ENCODE measurements around the gene SPRYD3. TPM values are rescaled to one million over a fixed set of nuclear protein-coding genes. Genes with fewer than 3 reads are reported as not detected.
A peak's percentile ranks its signal among the peaks of the same experiment; 100 is the strongest.
"Not testable (repeated sequence)": the region's sequence is repeated elsewhere in the genome, so short reads cannot be mapped to it uniquely, and the experiment has no call there.

The SPRYD3 gene
- total RNA-seq, 1 experiment from 2014 or later, result 16.7 TPM

GRCh38 chr12:53103860-53104305 lies 24.7 kb upstream of the SPRYD3 start:
- in situ Hi-C loops (cut with HindIII; ENCODE audit: low sequenced_read_pairs), result no loop called here
- DNase-seq (ENCODE audit: low spot score), result no peak

DNA sequence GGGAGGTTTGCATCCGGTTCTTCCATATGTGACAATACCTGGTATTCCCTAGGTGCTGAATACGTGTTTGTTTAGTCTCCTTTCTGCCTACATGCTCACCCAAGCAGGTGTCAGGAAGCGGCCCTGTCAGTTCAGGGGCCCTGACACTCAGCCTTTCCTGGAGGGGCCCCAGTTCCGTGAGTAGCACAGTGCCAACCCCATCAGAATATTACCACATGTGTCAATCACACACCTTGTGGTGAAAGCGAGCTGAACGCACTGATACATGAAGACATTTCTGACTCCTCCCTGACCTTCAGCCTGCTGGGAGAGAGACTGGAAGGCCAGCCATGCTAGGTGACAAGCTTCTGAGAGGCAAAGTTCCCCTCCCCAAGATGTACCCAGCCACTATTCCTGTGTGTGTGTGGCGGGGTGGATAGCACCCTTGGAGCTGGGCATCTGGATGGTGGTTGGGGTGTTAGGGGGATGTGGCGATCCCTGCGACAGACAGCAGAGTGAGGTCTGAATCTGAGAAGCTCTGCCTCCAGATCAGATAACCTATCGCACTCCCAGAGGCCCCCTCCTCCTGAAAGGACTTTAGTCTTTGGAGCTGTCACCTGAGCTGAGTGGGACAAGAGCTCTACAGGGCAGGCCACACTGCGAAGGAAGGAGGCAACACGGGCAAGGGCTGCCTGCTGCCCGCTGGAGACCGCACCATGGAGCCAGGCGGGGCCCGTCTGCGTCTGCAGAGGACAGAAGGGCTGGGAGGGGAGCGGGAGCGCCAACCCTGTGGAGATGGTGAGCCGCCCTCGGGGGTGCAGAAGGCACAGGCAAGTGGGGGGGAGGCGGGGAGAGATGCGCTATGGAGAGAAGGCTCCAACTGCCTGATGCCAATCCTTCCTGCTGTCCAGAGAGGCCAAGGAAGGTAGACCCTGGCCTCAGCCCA lies 24.0 kb upstream of the SPRYD3 start, which contains the start of gene SOAT2:
SOAT2 (plus strand) TSS at position 604 of the 925 bp plus-strand sequence; CDS start at position 696, 92 bp downstream.
- DNase-seq (ENCODE audit: low spot score), result no peak
- in situ Hi-C loops (cut with HindIII; ENCODE audit: low sequenced_read_pairs), result no loop called here

DNA sequence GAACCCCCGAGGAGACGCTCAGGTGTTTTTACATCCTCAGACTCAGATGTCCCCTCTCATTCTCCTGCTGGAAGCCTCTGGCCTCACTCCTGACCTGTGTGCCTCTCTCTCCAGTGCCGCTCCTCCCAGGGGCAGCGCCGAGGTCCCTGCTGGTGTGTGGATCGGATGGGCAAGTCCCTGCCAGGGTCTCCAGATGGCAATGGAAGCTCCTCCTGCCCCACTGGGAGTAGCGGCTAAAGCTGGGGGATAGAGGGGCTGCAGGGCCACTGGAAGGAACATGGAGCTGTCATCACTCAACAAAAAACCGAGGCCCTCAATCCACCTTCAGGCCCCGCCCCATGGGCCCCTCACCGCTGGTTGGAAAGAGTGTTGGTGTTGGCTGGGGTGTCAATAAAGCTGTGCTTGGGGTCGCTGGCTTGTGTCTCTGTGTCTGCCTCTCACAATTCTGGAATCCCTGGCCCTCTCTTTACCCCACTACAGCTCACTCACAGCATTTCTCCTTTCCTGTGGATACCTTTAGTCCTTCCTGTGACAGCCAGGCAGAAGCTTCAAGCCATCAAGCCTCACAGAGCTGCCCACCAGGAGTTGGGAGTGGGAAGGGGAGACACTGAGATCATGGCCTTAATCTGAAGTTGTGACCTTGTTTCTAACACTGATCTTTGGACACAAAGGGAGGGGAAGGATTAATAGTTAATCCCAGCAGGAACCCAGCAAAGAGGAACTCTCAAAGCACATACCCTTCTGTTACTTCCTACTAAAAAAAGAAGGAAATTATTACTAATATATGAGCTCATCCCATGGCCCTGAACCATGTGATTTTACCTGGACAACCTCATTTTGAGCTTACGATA lies 23.0 kb upstream of the SPRYD3 start:
- no peak for DNase-seq (ENCODE audit: low spot score)
- in situ Hi-C loops (cut with HindIII; ENCODE audit: low sequenced_read_pairs), result no loop called here

DNA sequence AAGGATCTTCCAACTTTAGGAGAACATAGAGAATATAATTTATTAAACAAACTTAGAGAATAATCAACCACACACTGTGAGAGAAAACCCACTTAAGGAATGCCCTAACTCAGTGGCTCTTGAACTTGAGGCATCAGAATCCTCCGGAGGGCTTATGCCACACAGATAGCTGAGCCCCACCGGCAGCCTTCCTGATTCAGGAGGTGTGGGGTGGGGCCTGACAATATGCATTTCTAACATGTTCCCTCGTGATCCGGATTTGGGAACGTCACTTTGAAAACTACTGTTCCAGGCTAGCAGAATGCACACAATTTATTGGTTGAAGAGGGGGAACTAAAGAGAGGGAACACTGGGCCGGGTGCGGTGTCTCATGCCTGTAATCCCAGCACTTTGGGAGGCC lies 22.1 kb upstream of the SPRYD3 start:
- in situ Hi-C loops (cut with HindIII; ENCODE audit: low sequenced_read_pairs), result no loop called here
- DNase-seq (ENCODE audit: low spot score), result no peak

DNA sequence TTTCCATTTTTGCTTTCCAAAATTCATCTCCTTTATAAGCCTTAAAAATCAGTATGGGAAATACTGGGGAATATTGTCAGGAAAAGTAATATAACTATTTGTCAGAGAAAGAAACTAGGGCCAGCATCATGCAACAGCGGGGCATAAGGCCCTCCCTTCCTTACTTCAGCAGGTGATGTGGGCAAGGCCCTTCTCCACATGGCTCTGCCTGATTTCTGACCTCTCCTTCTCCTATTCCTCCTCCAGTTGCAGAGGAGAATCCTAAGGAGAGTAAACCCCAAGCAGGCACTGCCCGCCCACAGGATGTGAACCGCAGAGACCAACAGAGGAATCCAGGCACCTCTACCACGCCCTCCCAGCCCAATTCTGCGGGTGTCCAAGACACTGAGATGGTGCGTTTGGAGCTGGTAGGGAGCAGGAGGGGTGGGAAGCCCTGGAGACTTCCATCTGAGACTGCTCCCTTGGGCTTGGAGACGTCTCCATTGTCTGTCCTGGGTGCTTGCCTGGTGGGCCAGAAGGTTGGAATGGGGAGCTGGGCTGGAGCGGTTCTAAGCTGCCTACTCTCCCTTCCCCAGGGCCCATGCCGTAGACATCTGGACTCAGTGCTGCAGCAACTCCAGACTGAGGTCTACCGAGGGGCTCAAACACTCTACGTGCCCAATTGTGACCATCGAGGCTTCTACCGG lies 21.4 kb upstream of the SPRYD3 start:
- in situ Hi-C loops (cut with HindIII; ENCODE audit: low sequenced_read_pairs), result no loop called here

DNA sequence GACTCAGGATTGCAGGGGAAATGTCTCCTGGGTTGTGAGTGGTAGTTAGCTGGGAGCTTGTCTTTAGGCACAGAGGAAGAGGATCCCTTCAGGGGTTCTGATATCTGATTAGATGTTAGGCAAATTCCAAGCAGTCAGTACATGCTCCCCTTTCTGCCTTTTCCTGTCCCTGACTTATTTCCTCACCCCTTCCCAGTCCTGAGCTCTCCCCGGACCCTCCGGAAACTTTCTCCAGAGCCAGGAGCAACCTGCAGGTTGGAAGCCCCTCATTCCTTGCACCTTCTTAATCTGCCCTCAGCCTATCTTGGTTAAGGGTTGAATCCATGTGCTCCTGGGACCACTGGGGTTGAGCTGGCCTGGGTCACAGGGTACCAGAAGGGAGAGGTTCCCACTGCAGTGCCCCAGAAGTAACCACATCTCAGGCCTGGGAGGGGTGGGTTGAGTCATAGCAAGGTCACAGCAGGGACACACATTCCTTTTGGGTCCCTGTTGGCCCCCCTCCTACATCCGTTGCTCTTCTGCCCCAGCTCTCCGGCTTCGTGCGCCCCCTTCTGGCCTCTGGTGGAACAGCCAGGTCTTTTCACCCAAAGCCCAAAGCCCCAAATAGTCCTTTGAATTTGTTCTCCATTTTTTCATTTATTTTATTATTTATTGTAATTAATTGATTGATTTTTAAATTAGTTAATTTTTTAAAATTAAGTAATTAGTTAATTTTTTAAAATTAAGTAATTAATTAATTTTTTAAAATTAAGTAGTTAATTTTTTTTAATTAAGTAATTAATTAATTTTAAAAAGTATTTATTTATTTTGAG lies 20.1 kb upstream of the SPRYD3 start:
- in situ Hi-C loops (cut with HindIII; ENCODE audit: low sequenced_read_pairs), result no loop called here
- DNase-seq (ENCODE audit: low spot score), result peak; percentile 82

More for the DNA sequence above, 21.4 kb upstream of the SPRYD3 start:
- DNase-seq (ENCODE audit: low spot score), result no peak

DNA sequence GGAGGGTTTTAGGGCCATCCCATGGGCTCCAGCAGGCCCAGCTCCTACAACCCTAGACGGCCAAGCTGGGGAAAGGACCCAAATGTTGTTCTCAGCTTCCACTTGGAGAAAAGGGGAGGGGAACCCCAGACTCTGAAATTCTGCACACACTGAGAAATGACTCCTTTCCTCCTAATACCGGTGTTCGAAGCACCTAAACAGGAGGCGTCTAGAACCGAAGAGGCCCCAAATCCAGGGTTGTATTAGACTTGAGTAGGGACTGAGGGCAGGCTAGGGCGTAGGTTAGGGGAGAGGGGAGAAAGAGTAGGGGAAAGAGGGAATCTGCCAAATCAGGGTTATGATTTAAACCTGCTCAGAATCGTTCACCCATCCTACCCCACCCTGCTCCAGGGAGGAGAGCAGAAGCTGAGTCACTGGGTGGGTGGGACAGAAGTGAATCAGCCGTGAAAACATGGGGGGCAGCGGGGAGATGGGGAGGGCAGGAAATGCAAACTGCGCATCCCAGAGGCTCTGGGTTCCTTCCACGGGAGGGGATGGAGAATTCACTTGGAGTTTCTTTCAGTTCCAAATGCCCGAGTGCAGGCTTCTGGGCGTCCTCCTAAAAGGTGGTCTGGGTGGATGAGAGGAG lies 19.3 kb upstream of the SPRYD3 start:
- no peak for DNase-seq (ENCODE audit: low spot score)
- in situ Hi-C loops (cut with HindIII; ENCODE audit: low sequenced_read_pairs), result no loop called here

GRCh38 chr12:53097564-53098353 lies 18.6 kb upstream of the SPRYD3 start, which contains the start of gene IGFBP6:
TSS of gene IGFBP6 (plus strand) at chr12:53097667. CDS start at chr12:53097718, 51 bp downstream.
- in situ Hi-C loops (cut with HindIII; ENCODE audit: low sequenced_read_pairs), result no loop called here
- DNase-seq (ENCODE audit: low spot score), result peak; percentile 58

- in situ Hi-C loops (cut with HindIII; ENCODE audit: low sequenced_read_pairs), result no loop called here
- no peak for DNase-seq (ENCODE audit: low spot score)
Observed at GRCh38 chr12:53097207-53097563, 18.0 kb upstream of the SPRYD3 start.

GRCh38 chr12:53096759-53097158 lies 17.6 kb upstream of the SPRYD3 start:
- no peak for DNase-seq (ENCODE audit: low spot score)
- in situ Hi-C loops (cut with HindIII; ENCODE audit: low sequenced_read_pairs), result no loop called here

- DNase-seq (ENCODE audit: low spot score), result peak; percentile 6
- in situ Hi-C loops (cut with HindIII; ENCODE audit: low sequenced_read_pairs), result no loop called here
Observed at GRCh38 chr12:53096089-53096741, 17.0 kb upstream of the SPRYD3 start.

DNA sequence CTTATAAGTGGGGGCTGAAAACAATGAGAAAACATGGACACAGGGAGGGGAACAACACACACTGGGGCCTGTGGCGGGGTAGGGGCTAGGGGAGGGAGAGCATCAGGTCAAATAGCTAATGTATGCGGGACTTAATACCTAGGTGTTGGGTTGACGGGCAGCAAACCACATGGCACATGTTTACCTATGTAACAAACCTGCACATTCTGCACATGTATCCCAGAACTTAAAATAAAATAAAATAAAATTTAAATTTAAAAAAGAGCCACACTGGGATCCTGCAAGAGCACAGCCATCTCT lies 16.4 kb upstream of the SPRYD3 start:
- in situ Hi-C loops (cut with HindIII; ENCODE audit: low sequenced_read_pairs); DNase-seq (ENCODE audit: low spot score): not testable (repeated sequence)

- DNase-seq (ENCODE audit: low spot score); in situ Hi-C loops (cut with HindIII; ENCODE audit: low sequenced_read_pairs): not testable (repeated sequence)
Observed at GRCh38 chr12:53094796-53095595, 15.8 kb upstream of the SPRYD3 start.

GRCh38 chr12:53094394-53094787 lies 15.2 kb upstream of the SPRYD3 start:
- in situ Hi-C loops (cut with HindIII; ENCODE audit: low sequenced_read_pairs), result no loop called here
- no peak for DNase-seq (ENCODE audit: low spot score)

- in situ Hi-C loops (cut with HindIII; ENCODE audit: low sequenced_read_pairs), result no loop called here
- no peak for DNase-seq (ENCODE audit: low spot score)
Observed at GRCh38 chr12:53093777-53094393, 14.7 kb upstream of the SPRYD3 start.

- DNase-seq (ENCODE audit: low spot score), result no peak
- in situ Hi-C loops (cut with HindIII; ENCODE audit: low sequenced_read_pairs), result no loop called here
Observed at GRCh38 chr12:53091756-53092155, 12.6 kb upstream of the SPRYD3 start.

Data from G401 (cell line).